Cardiac fibroblast (primary cell): ENCODE measurements around the gene SYN1.
A peak's percentile ranks its signal among the peaks of the same experiment; 100 is the strongest.

Source experiments
- DNase-seq, 2 donors: peaks; one replicate each; pipeline versions ENCODE4 v3.0.0 to v3.0.0-alpha.2; 2010; ENCODE audit warnings: low read depth in 2 of 2
- H3K4me3 ChIP-seq, 2 donors: replicated peaks in 1 of 2; 1 replicate in 1 of 2; 2 replicates in 1 of 2; pipeline ENCODE4 v1.5.1; 2011; ENCODE audit warnings: low read depth in 2 of 2, low read length in 2 of 2, mild to moderate bottlenecking in 2 of 2, moderate library complexity in 1 of 2
- TF ChIP-seq, protein P1 (sequence below): IDR thresholded peaks from one replicate; pipeline ENCODE4 v1.5.1; 2011; ENCODE audit warnings: low read depth, mild to moderate bottlenecking, low read length, inconsistent platforms

SYN1 gene

GRCh38 chrX:47579537-47579936 lies 40.1 kb downstream of the SYN1 start:
- peak; percentile 70 to 91 for DNase-seq
- TF ChIP-seq, protein P1, sequence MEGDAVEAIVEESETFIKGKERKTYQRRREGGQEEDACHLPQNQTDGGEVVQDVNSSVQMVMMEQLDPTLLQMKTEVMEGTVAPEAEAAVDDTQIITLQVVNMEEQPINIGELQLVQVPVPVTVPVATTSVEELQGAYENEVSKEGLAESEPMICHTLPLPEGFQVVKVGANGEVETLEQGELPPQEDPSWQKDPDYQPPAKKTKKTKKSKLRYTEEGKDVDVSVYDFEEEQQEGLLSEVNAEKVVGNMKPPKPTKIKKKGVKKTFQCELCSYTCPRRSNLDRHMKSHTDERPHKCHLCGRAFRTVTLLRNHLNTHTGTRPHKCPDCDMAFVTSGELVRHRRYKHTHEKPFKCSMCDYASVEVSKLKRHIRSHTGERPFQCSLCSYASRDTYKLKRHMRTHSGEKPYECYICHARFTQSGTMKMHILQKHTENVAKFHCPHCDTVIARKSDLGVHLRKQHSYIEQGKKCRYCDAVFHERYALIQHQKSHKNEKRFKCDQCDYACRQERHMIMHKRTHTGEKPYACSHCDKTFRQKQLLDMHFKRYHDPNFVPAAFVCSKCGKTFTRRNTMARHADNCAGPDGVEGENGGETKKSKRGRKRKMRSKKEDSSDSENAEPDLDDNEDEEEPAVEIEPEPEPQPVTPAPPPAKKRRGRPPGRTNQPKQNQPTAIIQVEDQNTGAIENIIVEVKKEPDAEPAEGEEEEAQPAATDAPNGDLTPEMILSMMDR: no peak
- no peak overlapping the region for H3K4me3 ChIP-seq

DNA sequence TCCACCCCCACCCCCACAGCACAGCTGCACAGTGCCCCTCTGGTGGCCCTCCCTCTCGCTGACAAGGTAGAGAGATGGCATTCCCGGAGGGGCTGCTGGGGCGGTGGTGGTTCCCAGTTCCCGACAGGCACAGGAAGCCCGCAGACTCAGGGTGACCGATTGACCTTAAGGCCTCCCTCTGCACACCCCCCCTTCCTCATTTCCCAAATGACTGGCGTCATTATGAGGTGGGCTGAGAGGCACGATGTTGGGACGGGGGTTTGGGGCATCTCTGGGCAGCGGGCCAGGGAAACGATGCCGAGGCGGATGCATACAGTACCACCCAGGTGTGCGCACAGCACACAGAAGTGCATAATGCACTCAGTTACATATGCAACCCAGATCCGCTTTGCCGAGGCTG lies 41.0 kb downstream of the SYN1 start:
- no peak overlapping the region for H3K4me3 ChIP-seq
- TF ChIP-seq, protein P1: no peak
- DNase-seq: no peak

- DNase-seq: no peak
- H3K4me3 ChIP-seq: no peak overlapping the region
- TF ChIP-seq, protein P1: no peak
Observed at GRCh38 chrX:47577901-47578300, 41.8 kb downstream of the SYN1 start.

GRCh38 chrX:47577424-47577823 lies 42.2 kb downstream of the SYN1 start:
- H3K4me3 ChIP-seq: no peak overlapping the region
- TF ChIP-seq, protein P1: no peak
- DNase-seq: peak in 1 of 2 donors; percentile 52

DNA sequence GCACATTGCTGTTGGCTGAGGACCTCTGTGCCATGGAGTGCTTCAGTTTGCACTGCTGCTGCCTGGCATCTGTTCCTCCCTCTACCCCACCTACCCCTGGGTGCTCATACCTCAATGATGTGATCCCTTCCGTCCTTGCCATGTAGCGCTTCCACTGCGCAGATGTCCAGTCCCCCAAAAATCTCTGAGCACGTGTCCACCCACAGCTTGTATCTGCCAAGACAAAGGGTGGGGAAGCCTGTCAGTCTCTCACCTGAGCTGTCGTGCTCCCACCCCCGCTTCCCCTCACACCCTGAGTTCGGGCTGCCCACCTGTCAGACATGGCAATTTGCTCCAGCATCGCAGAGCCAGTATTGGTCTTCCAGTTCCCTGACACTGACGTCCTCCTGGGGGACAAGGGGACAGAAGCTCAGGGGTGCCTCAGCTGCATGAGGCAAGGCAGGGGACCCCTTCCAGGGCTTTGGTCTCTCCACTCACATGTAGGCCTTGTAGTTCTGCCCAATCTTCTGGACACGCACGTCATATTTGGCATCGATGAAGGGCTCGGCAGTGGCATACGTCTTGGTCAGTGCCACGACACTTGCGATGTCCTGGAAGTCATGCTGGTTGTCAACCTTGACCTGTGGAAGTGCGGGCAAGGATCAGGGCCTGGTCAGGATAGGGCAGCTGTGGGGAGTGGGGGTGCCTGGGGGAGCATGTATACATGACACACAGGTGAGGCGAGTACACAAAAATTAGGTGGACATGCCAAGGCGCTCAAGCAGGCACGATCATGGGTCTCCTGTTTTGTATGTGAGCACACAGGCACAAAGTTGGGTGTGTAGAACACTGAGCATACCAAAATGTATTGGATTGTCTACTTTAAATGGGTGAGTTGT lies 43.4 kb downstream of the SYN1 start:
- TF ChIP-seq, protein P1: no peak
- no peak overlapping the region for H3K4me3 ChIP-seq
- no peak for DNase-seq

GRCh38 chrX:47574547-47575301 lies 44.9 kb downstream of the SYN1 start:
- DNase-seq: no peak
- no peak overlapping the region for H3K4me3 ChIP-seq
- TF ChIP-seq, protein P1: no peak
